H1 (cell line): ENCODE results near the gene NPSR1. TPM values are rescaled to one million over a fixed set of nuclear protein-coding genes. Genes with fewer than 3 reads are reported as not detected.

ENCODE experiments used
- CTCF ChIA-PET: fragments of 300-600 bp; sonication (Branson Sonifier 250); formaldehyde crosslinking; loops from one replicate; lab custom pipeline; 2021; ENCODE audit not compliant: partially characterized antibody; lab: Charles Lee
- POLR2A ChIA-PET: fragments of 300-600 bp; sonication (Branson Sonifier 250); formaldehyde crosslinking; loops from one replicate; lab custom pipeline; 2021; ENCODE audit warnings: inconsistent platforms; ENCODE audit not compliant: partially characterized antibody; lab: Charles Lee
- DNase-seq, 2 experiments: peaks; one replicate each; pipeline versions ENCODE4 v3.0.0 to v3.0.0-alpha.2; 2010 to 2022; ENCODE audit warnings: low spot score in 2 of 2, low read depth in 1 of 2, mixed read lengths in 1 of 2
- FAIRE-seq: peaks from 2 replicates; lab custom pipeline; 2011; peaks lifted over from hg19 to GRCh38; lab: Jason Lieb, UNC
- H2AFZ ChIP-seq: 2 replicates; pipeline ENCODE4 v1.8.1; 2012; ENCODE audit warnings: low read length, inconsistent platforms
- H2AK5ac ChIP-seq: 2 replicates; pipeline ENCODE4 v1.6.1; 2013; ENCODE audit warnings: low read depth, low read length
- H2BK120ac ChIP-seq: replicated peaks from 2 replicates; pipeline ENCODE3; 2013; ENCODE audit warnings: low read depth, low read length, inconsistent platforms
- H2BK12ac ChIP-seq: 2 replicates; pipeline ENCODE4 v1.6.1; 2013; ENCODE audit warnings: low read depth, low read length
- H2BK15ac ChIP-seq: 2 replicates; pipeline ENCODE4 v1.6.1; 2013; ENCODE audit warnings: low read length
- H2BK20ac ChIP-seq: 2 replicates; pipeline ENCODE4 v1.6.1; 2013; ENCODE audit warnings: low read length
- H2BK5ac ChIP-seq: 2 replicates; pipeline ENCODE4 v1.6.1; 2013; ENCODE audit warnings: low read depth, low read length
- H3K14ac ChIP-seq: 2 replicates; pipeline ENCODE4 v1.6.1; 2013; ENCODE audit warnings: inconsistent platforms; ENCODE audit not compliant: insufficient read length
- H3K18ac ChIP-seq: 2 replicates; pipeline ENCODE4 v1.6.1; 2013; ENCODE audit warnings: low read length; ENCODE audit errors: extremely low read depth
- H3K23ac ChIP-seq: 2 replicates; pipeline ENCODE4 v1.6.1; 2013; ENCODE audit warnings: inconsistent platforms; ENCODE audit not compliant: insufficient read length
- H3K23me2 ChIP-seq: 2 replicates; pipeline ENCODE4 v1.6.1; 2013; ENCODE audit warnings: low read depth, low read length
- H3K27ac ChIP-seq: 2 replicates; pipeline ENCODE4 v1.6.1; 2011; ENCODE audit warnings: low read depth, low read length, inconsistent platforms
- H3K27me3 ChIP-seq, 4 experiments: replicated peaks in 1 of 4; 1 replicate in 1 of 4; 2 replicates in 3 of 4; pipeline versions ENCODE4 v1.6.1 to v1.8.1; 2011 to 2013; ENCODE audit warnings: low read length in 3 of 4, mild to moderate bottlenecking in 3 of 4, inconsistent platforms in 2 of 4, mixed read lengths in 2 of 4, moderate library complexity in 1 of 4; ENCODE audit not compliant: control insufficient read depth in 3 of 4, insufficient read depth in 3 of 4; ENCODE audit errors: extremely low read depth in 1 of 4
- H3K36me3 ChIP-seq, 4 experiments: 2 replicates each; pipeline versions ENCODE4 v1.6.1 to v1.8.1; 2011 to 2013; ENCODE audit warnings: mild to moderate bottlenecking in 4 of 4, low read length in 3 of 4, moderate library complexity in 2 of 4, control low read depth in 1 of 4, inconsistent platforms in 1 of 4; ENCODE audit not compliant: insufficient read depth in 4 of 4, control insufficient read depth in 2 of 4
- H3K4ac ChIP-seq: replicated peaks from 2 replicates; pipeline ENCODE3; 2013; ENCODE audit warnings: low read length, low read depth, mixed read lengths, inconsistent platforms; ENCODE audit not compliant: insufficient read length
- H3K4me1 ChIP-seq, 4 experiments: replicated peaks in 1 of 4; 1 replicate in 1 of 4; 2 replicates in 3 of 4; pipeline versions ENCODE4 v1.6.1 to v1.8.1; 2011 to 2013; ENCODE audit warnings: low read length in 3 of 4, inconsistent platforms in 2 of 4, mixed read lengths in 1 of 4; ENCODE audit not compliant: insufficient read depth in 4 of 4, control insufficient read depth in 3 of 4
- H3K4me2 ChIP-seq, 2 experiments: 2 replicates each; pipeline versions ENCODE4 v1.6.1 to v1.8.1; 2011 to 2013; ENCODE audit warnings: low read depth in 2 of 2, low read length in 2 of 2, control low read depth in 1 of 2, inconsistent platforms in 1 of 2, mild to moderate bottlenecking in 1 of 2; ENCODE audit not compliant: insufficient read depth in 1 of 2
- H3K4me3 ChIP-seq, 4 experiments: fragments of 200-600, 300-600 bp in 1 of 4; sonication (generic), shearing (Covaris generic), sonication (Bioruptor Twin) in 1 of 4; 2 replicates each; pipeline versions ENCODE4 v1.5.1 to v1.8.1; 2011 to 2016; ENCODE audit warnings: low read length in 4 of 4, low read depth in 3 of 4, control low read depth in 2 of 4, inconsistent platforms in 2 of 4, mild to moderate bottlenecking in 2 of 4, mixed read lengths in 1 of 4, moderate library complexity in 1 of 4; ENCODE audit not compliant: insufficient read depth in 2 of 4; ENCODE audit errors: extremely low read depth in 1 of 4
- H3K56ac ChIP-seq: replicated peaks from 2 replicates; pipeline ENCODE3; 2013; ENCODE audit warnings: low read depth, mild to moderate bottlenecking, mixed read lengths, low read length, inconsistent platforms; ENCODE audit not compliant: insufficient read length
- H3K79me1 ChIP-seq: 2 replicates; pipeline ENCODE4 v1.6.1; 2013; ENCODE audit warnings: low read depth, low read length, control low read depth
- H3K79me2 ChIP-seq, 2 experiments: 2 replicates each; pipeline versions ENCODE4 v1.6.1 to v1.8.1; 2012 to 2013; ENCODE audit warnings: low read length in 2 of 2, mild to moderate bottlenecking in 2 of 2, inconsistent platforms in 1 of 2; ENCODE audit not compliant: insufficient read depth in 2 of 2, control insufficient read depth in 1 of 2
- H3K9ac ChIP-seq, 4 experiments: replicated peaks in 1 of 4; 1 replicate in 1 of 4; 2 replicates in 3 of 4; pipeline versions ENCODE4 v1.6.1 to v1.8.1; 2011 to 2013; ENCODE audit warnings: low read depth in 3 of 4, low read length in 3 of 4, control low read depth in 2 of 4, mild to moderate bottlenecking in 2 of 4, moderate library complexity in 2 of 4, inconsistent platforms in 1 of 4; ENCODE audit errors: extremely low read depth in 1 of 4
- H3K9me3 ChIP-seq, 2 experiments: 2 replicates each; pipeline versions ENCODE4 v1.6.1 to v1.8.1; 2012 to 2013; ENCODE audit warnings: mild to moderate bottlenecking in 2 of 2, moderate library complexity in 2 of 2, control low read depth in 1 of 2, inconsistent platforms in 1 of 2, low read depth in 1 of 2, low read length in 1 of 2, mixed read lengths in 1 of 2; ENCODE audit not compliant: insufficient read depth in 2 of 2
- H4K20me1 ChIP-seq, 2 experiments: replicated peaks in 1 of 2; 2 replicates each; pipeline versions ENCODE3 to v1.8.1; 2011 to 2013; ENCODE audit warnings: inconsistent platforms in 2 of 2, low read length in 2 of 2, mild to moderate bottlenecking in 1 of 2; ENCODE audit not compliant: insufficient read depth in 2 of 2, control insufficient read depth in 1 of 2
- H4K5ac ChIP-seq: 2 replicates; pipeline ENCODE4 v1.6.1; 2013; ENCODE audit warnings: low read length, low read depth, mixed read lengths, inconsistent platforms; ENCODE audit not compliant: insufficient read length
- H4K8ac ChIP-seq: 2 replicates; pipeline ENCODE4 v1.8.0; 2013; ENCODE audit warnings: mild to moderate bottlenecking, moderate library complexity, low read length, inconsistent platforms; ENCODE audit not compliant: insufficient read depth; ENCODE audit errors: extremely low read depth
- H4K91ac ChIP-seq: replicated peaks from 2 replicates; pipeline ENCODE3; 2013; ENCODE audit warnings: low read length, mixed read lengths, inconsistent platforms; ENCODE audit not compliant: insufficient read length
- ASH2L ChIP-seq: fragments of 200-600, 300-600 bp; sonication (generic); IDR thresholded peaks from one replicate; pipeline ENCODE4 v1.7.1; 2017; ENCODE audit warnings: low read length
- CBX8 ChIP-seq: fragments of 300-800, 300-1000 bp; sonication (generic); IDR thresholded peaks from 2 replicates; pipeline ENCODE4 v1.7.1; 2016; ENCODE audit warnings: low read depth, low read length, borderline replicate concordance
- JUN ChIP-seq: IDR thresholded peaks from 2 replicates; pipeline ENCODE4 v1.6.1; 2011; ENCODE audit warnings: low read depth, mild to moderate bottlenecking, improper control_type of control experiment, low read length
- WGBS, 2 experiments: shearing (Covaris generic) in 1 of 2; methylation state at CpG; one replicate each; pipeline versions ENCODE4 v1.1.6 to v1.1.7; 2013 to 2015; ENCODE audit warnings: low lambda C conversion rate in 2 of 2, mixed read lengths in 2 of 2, inconsistent platforms in 1 of 2, low coverage in 1 of 2, missing lambda C conversion rate in 1 of 2; ENCODE audit not compliant: insufficient replicate concordance in 2 of 2, insufficient coverage in 1 of 2, insufficient read length in 1 of 2; ENCODE audit errors: extremely low coverage in 1 of 2, missing lambda C conversion rate in 1 of 2; 5-methylcytosine and 5-hydroxymethylcytosine counted together
- polyA plus RNA-seq, 7 experiments: library from polyadenylated mRNA; depleted of rRNA in 3 of 7; stranded (reverse) in 5 of 7; unstranded in 2 of 7; fragments of >200 nt in 5 of 7; fragments of 200-250 nt in 2 of 7; gene quantifications; 1 replicate in 5 of 7; 2 replicates in 1 of 7; 4 replicates in 1 of 7; pipeline versions ENCODE4 v1.2.1 to v1.2.3, GENCODE V29; 2011 to 2013; ENCODE audit warnings: missing spikeins in 2 of 7, mixed read lengths in 2 of 7
- total RNA-seq: library from RNA; stranded (reverse); fragmentation: NEBNext Ultra II Directional; extraction: Animal tissue kit (Norgen Biotek cat#: 25700); gene quantifications from 2 replicates; pipeline ENCODE4 v1.2.1, GENCODE V29; 2021

NPSR1 gene
- total and polyA plus RNA-seq, 2 of the 8 experiments (the other 6 are each of a cell fraction or from before 2014, with no cell fraction given) = not detected

GRCh38 chr7:34869057-34869456, 211.0 kb downstream of the NPSR1 start:
- FAIRE-seq = no peak
- Histone ChIP-seq H2BK15ac (no peak overlapping the region), H3K4me2 (no peak overlapping the region), H4K91ac (no peak overlapping the region), H2BK20ac (no peak overlapping the region), H3K23me2 (no peaks in the 10 kb centered on the region; the same call in 1 of the 2 replicates), H2BK120ac (no peak overlapping the region), H3K4ac (no peak overlapping the region), H2AK5ac (no peak overlapping the region), H3K9me3 (peaks cover 0 to 3% of the 10 kb centered on the region in 2 experiments; a peak in 1 of 4 replicates), H4K8ac (no peak overlapping the region), H4K5ac (no peak overlapping the region), H2AFZ (no peak overlapping the region), H3K56ac (no peak overlapping the region), H3K27me3 (no peaks in the 10 kb centered on the region; a peak in 1 of 7 replicates), H3K27ac (no peak overlapping the region), H3K36me3 (no peaks in the 10 kb centered on the region), H3K14ac (no peak overlapping the region), H3K9ac (no peak overlapping the region), H3K18ac (no peak overlapping the region), H2BK12ac (no peak overlapping the region), H3K4me3 (no peak overlapping the region), H3K79me1 (no peaks in the 10 kb centered on the region), H2BK5ac (no peak overlapping the region), H3K23ac (no peak overlapping the region), H4K20me1 (no peaks in the 10 kb centered on the region), H3K4me1 (no peaks in the 10 kb centered on the region), H3K79me2 (no peaks in the 10 kb centered on the region)
- no peak for DNase-seq
- ChIA-PET CTCF (interaction anchor here (1.0 kb wide), 1 partner anchor 32 kb away, joined by 5 read pairs; no protein-coding TSS in a partner anchor), POLR2A (no interaction called here)
- WGBS, 2 experiments = 94% methylated on average over 6 of the region's 6 CpGs; no CpG with 5 or more reads in 1 of the 2 experiments
- TF ChIP-seq JUN (no peak), ASH2L (no peak), CBX8 (no peak)
